Left ventricle myocardium inferior (tissue), 1 donor: Measurements from ENCODE around the gene SPTBN4. TPM values are rescaled to one million over a fixed set of nuclear protein-coding genes. Genes with fewer than 3 reads are reported as not detected.

Experiments
- DNase-seq: peaks from one replicate; pipeline ENCODE4 v3.0.0-alpha.2; 2020
- H3K27ac ChIP-seq: fragments of 200-600 bp; replicated peaks from 2 replicates; pipeline ENCODE4 v1.8.0; 2021
- H3K27me3 ChIP-seq: fragments of 200-600 bp; 2 replicates; pipeline ENCODE4 v1.8.0; 2021; ENCODE audit warnings: low read depth
- H3K36me3 ChIP-seq: fragments of 200-600 bp; 2 replicates; pipeline ENCODE4 v1.8.0; 2021
- H3K4me1 ChIP-seq: fragments of 200-600 bp; 2 replicates; pipeline ENCODE4 v1.8.0; 2021
- H3K4me3 ChIP-seq: fragments of 200-600 bp; 2 replicates; pipeline ENCODE4 v1.8.0; 2021; ENCODE audit warnings: mild to moderate bottlenecking, moderate library complexity
- H3K9me3 ChIP-seq: fragments of 200-600 bp; replicated peaks from 2 replicates; pipeline ENCODE4 v1.8.0; 2021
- intact Hi-C: fragments of 100-400 bp; cut with micrococcal nuclease; formaldehyde crosslinking; loops from one replicate; pipeline ENCODE4 v1.11.0; 2022
- total RNA-seq: library from RNA; stranded (reverse); fragmentation: NEBNext Ultra II Directional; extraction: Animal tissue kit (Norgen Biotek cat#: 25700); gene quantifications from one replicate; pipeline ENCODE4 v1.2.1, GENCODE V29; 2021
- TF ChIP-seq, protein P1 (sequence below): fragments of 200-600 bp; IDR thresholded peaks from 2 replicates; pipeline ENCODE4 v1.8.0; 2021; ENCODE audit warnings: antibody characterized with exemption, mild to moderate bottlenecking, borderline replicate concordance
- donor health status: DM: no; HTN: yes; CAD: no; lungs with severe emphysema.

SPTBN4 gene
- total RNA-seq, 1 donor from 2014 or later = 6.1 TPM

DNA sequence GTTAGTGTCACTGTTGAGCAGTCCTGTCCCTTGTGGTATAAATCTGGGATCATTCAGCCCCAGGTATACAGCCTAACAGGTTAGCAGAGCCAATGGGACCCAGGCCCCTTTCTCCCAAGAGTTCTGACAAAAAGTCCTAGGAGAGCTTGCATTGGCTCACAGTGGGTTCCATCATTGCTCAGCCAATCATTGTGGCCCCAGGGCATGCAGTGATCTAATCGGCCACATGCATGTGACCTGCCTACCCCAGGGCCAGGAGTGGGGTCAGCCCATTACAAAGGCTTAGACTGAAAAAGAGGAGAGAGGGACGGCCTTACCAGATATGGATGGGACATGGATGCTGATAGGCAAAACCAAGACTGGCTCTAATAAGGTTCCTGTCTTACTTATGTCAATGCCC is 41.1 kb downstream of the SPTBN4 start:
- no peak overlapping the region for H3K4me3 ChIP-seq
- no peaks in the 10 kb centered on the region for H3K36me3 ChIP-seq
- intact Hi-C loops = no loop called here
- peaks cover 6% of the 10 kb centered on the region for H3K4me1 ChIP-seq
- H3K27ac ChIP-seq = no peak overlapping the region
- H3K9me3 ChIP-seq = no peaks in the 10 kb centered on the region
- TF ChIP-seq, protein P1, sequence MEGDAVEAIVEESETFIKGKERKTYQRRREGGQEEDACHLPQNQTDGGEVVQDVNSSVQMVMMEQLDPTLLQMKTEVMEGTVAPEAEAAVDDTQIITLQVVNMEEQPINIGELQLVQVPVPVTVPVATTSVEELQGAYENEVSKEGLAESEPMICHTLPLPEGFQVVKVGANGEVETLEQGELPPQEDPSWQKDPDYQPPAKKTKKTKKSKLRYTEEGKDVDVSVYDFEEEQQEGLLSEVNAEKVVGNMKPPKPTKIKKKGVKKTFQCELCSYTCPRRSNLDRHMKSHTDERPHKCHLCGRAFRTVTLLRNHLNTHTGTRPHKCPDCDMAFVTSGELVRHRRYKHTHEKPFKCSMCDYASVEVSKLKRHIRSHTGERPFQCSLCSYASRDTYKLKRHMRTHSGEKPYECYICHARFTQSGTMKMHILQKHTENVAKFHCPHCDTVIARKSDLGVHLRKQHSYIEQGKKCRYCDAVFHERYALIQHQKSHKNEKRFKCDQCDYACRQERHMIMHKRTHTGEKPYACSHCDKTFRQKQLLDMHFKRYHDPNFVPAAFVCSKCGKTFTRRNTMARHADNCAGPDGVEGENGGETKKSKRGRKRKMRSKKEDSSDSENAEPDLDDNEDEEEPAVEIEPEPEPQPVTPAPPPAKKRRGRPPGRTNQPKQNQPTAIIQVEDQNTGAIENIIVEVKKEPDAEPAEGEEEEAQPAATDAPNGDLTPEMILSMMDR = no peak
- H3K27me3 ChIP-seq = peaks cover 23% of the 10 kb centered on the region
- no peak for DNase-seq

- Histone ChIP-seq H3K36me3 (no peaks in the 10 kb centered on the region), H3K9me3 (no peaks in the 10 kb centered on the region), H3K27ac (no peak overlapping the region), H3K4me1 (peaks cover 10% of the 10 kb centered on the region), H3K27me3 (peaks cover 33% of the 10 kb centered on the region), H3K4me3 (no peak overlapping the region)
- intact Hi-C loops = no loop called here
- DNase-seq = no peak
- TF ChIP-seq, protein P1 = no peak
These were observed 42.0 kb downstream of the SPTBN4 start for GRCh38 chr19:40508739-40509260.

GRCh38 chr19:40510526-40511115 is 43.8 kb downstream of the SPTBN4 start:
- peaks cover 49% of the 10 kb centered on the region for H3K27me3 ChIP-seq
- no peak overlapping the region for H3K4me3 ChIP-seq
- no peaks in the 10 kb centered on the region for H3K9me3 ChIP-seq
- H3K27ac ChIP-seq = no peak overlapping the region
- intact Hi-C loops = no loop called here
- TF ChIP-seq, protein P1 = no peak
- no peak for DNase-seq
- no peaks in the 10 kb centered on the region for H3K36me3 ChIP-seq
- peaks cover 10% of the 10 kb centered on the region for H3K4me1 ChIP-seq

DNA sequence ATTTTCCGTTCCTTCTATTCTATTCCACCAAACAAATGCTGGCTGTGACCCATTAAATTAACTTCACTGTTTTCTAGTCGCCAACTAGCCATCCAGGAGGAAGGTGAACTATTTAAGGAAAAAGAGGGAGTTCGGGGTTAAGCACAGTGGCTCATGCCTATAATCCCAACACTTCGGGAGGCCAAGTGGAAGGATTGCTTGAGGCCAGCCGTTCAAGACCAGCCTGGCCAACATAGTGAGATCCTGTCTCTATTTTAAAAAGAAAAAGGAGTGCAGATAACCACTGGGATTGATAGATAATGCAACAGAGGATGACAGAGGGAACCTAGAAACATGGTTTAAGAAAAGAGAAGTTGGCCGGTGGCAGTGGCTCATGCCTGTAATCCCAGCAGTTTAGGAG is 44.7 kb downstream of the SPTBN4 start:
- TF ChIP-seq, protein P1 = no peak
- Histone ChIP-seq H3K27ac (no peak overlapping the region), H3K4me3 (no peak overlapping the region), H3K9me3 (no peaks in the 10 kb centered on the region), H3K27me3 (peaks cover 49% of the 10 kb centered on the region), H3K4me1 (peaks cover 10% of the 10 kb centered on the region), H3K36me3 (no peaks in the 10 kb centered on the region)
- DNase-seq = no peak
- intact Hi-C loops = no loop called here

- DNase-seq = no peak
- Histone ChIP-seq H3K27ac (no peak overlapping the region), H3K36me3 (no peaks in the 10 kb centered on the region), H3K4me1 (peaks cover 10% of the 10 kb centered on the region), H3K27me3 (peaks cover 49% of the 10 kb centered on the region), H3K9me3 (no peaks in the 10 kb centered on the region), H3K4me3 (no peak overlapping the region)
- intact Hi-C loops = no loop called here
- TF ChIP-seq, protein P1 = no peak
These were observed 45.3 kb downstream of the SPTBN4 start for GRCh38 chr19:40512110-40512472.
